ENCODE measurements around the gene ATF7IP2.
A peak's percentile ranks its signal among the peaks of the same experiment; 100 is the strongest.
"Not testable (repeated sequence)": the region's sequence is repeated elsewhere in the genome, so short reads cannot be mapped to it uniquely, and the experiment has no call there.

Gene ATF7IP2

GRCh38 chr16:10385725-10386516, at the start of gene ATF7IP2:
ATF7IP2 (plus strand) TSS chr16:10386061; CDS start chr16:10430621, 44,560 bp downstream.
- DNase-seq (ENCODE audit: low read depth in 2 of 2): peak; percentile 89 to 91

GRCh38 chr16:10338426-10338825, 47.4 kb upstream of the ATF7IP2 start:
- no peak for DNase-seq (ENCODE audit: low read depth in 2 of 2)

GRCh38 chr16:10339777-10340732, 45.8 kb upstream of the ATF7IP2 start:
- no peak for DNase-seq (ENCODE audit: low read depth in 2 of 2)

GRCh38 chr16:10343124-10343760, 42.6 kb upstream of the ATF7IP2 start:
- DNase-seq (ENCODE audit: low read depth in 2 of 2): no peak

- not testable (repeated sequence) for DNase-seq (ENCODE audit: low read depth in 2 of 2)
Observed at GRCh38 chr16:10344699-10345098, 41.2 kb upstream of the ATF7IP2 start.

GRCh38 chr16:10345629-10346028, 40.2 kb upstream of the ATF7IP2 start:
- DNase-seq (ENCODE audit: low read depth in 2 of 2): no peak

GRCh38 chr16:10349851-10350250, 36.0 kb upstream of the ATF7IP2 start:
- no peak for DNase-seq (ENCODE audit: low read depth in 2 of 2)

- DNase-seq (ENCODE audit: low read depth in 2 of 2): no peak
Observed at GRCh38 chr16:10352262-10352661, 33.6 kb upstream of the ATF7IP2 start.

GRCh38 chr16:10355589-10355988, 30.3 kb upstream of the ATF7IP2 start:
- no peak for DNase-seq (ENCODE audit: low read depth in 2 of 2)

GRCh38 chr16:10356870-10357842, 28.7 kb upstream of the ATF7IP2 start:
- DNase-seq (ENCODE audit: low read depth in 2 of 2): no peak

GRCh38 chr16:10361747-10362076, 24.1 kb upstream of the ATF7IP2 start:
- DNase-seq (ENCODE audit: low read depth in 2 of 2): not testable (repeated sequence)

- DNase-seq (ENCODE audit: low read depth in 2 of 2): no peak
Observed at GRCh38 chr16:10362077-10362863, 23.6 kb upstream of the ATF7IP2 start.

- DNase-seq (ENCODE audit: low read depth in 2 of 2): not testable (repeated sequence)
Observed at GRCh38 chr16:10362864-10363197, 23.0 kb upstream of the ATF7IP2 start.

- DNase-seq (ENCODE audit: low read depth in 2 of 2): not testable (repeated sequence)
Observed at GRCh38 chr16:10366619-10367018, 19.2 kb upstream of the ATF7IP2 start.

GRCh38 chr16:10367616-10368188, 18.2 kb upstream of the ATF7IP2 start:
- DNase-seq (ENCODE audit: low read depth in 2 of 2): no peak

GRCh38 chr16:10368969-10369551, 16.8 kb upstream of the ATF7IP2 start:
- no peak for DNase-seq (ENCODE audit: low read depth in 2 of 2)

- no peak for DNase-seq (ENCODE audit: low read depth in 2 of 2)
Observed at GRCh38 chr16:10370096-10370726, 15.7 kb upstream of the ATF7IP2 start.

- DNase-seq (ENCODE audit: low read depth in 2 of 2): no peak
Observed at GRCh38 chr16:10371592-10371991, 14.3 kb upstream of the ATF7IP2 start.

GRCh38 chr16:10373556-10373955, 12.3 kb upstream of the ATF7IP2 start:
- DNase-seq (ENCODE audit: low read depth in 2 of 2): no peak
